ENCODE data around the gene ZNF787.

The ZNF787 gene

GRCh38 chr19:56087647-56088496, 33.2 kb downstream of the ZNF787 start:
- DNase-seq (ENCODE audit: low read depth in 2 of 2), result no peak

- DNase-seq (ENCODE audit: low read depth in 2 of 2), result no peak
Observed at GRCh38 chr19:56086671-56087430, 34.2 kb downstream of the ZNF787 start.

- DNase-seq (ENCODE audit: low read depth in 2 of 2), result no peak
Observed at GRCh38 chr19:56085571-56086275, 35.4 kb downstream of the ZNF787 start.

- no peak for DNase-seq (ENCODE audit: low read depth in 2 of 2)
Observed at GRCh38 chr19:56084835-56085536, 36.1 kb downstream of the ZNF787 start.

GRCh38 chr19:56083668-56084067, 37.4 kb downstream of the ZNF787 start:
- no peak for DNase-seq (ENCODE audit: low read depth in 2 of 2)

GRCh38 chr19:56080669-56081401, 40.3 kb downstream of the ZNF787 start:
- peak; percentile 61 to 73 for DNase-seq (ENCODE audit: low read depth in 2 of 2)

- no peak for DNase-seq (ENCODE audit: low read depth in 2 of 2)
Observed at GRCh38 chr19:56079609-56080008, 41.5 kb downstream of the ZNF787 start.

GRCh38 chr19:56076498-56076897, 44.6 kb downstream of the ZNF787 start:
- peak; percentile 29 to 32 for DNase-seq (ENCODE audit: low read depth in 2 of 2)

GRCh38 chr19:56071151-56071550, 49.9 kb downstream of the ZNF787 start:
- DNase-seq (ENCODE audit: low read depth in 2 of 2), result no peak

- DNase-seq (ENCODE audit: low read depth in 2 of 2), result no peak
Observed at GRCh38 chr19:56069642-56070041, 51.5 kb downstream of the ZNF787 start.

GRCh38 chr19:56066152-56067023, 54.7 kb downstream of the ZNF787 start:
- DNase-seq (ENCODE audit: low read depth in 2 of 2), result peak; percentile 15 to 44

GRCh38 chr19:56053596-56053995, 67.5 kb downstream of the ZNF787 start:
- DNase-seq (ENCODE audit: low read depth in 2 of 2), result no peak

Data from activated CD4-positive, alpha-beta T cell treated with anti-CD3 and anti-CD28 coated beads for 24 hours (primary cell).